HG03045 (cell line): ENCODE results near the gene NHERF1.

Experiments used
- ATAC-seq: cut with Tn5 transposase; IDR thresholded peaks from one replicate; pipeline ENCODE4 v1.9.1; 2021; ENCODE audit warnings: mild to moderate bottlenecking, moderate library complexity; ENCODE audit not compliant: unreplicated experiment

Gene NHERF1

DNA sequence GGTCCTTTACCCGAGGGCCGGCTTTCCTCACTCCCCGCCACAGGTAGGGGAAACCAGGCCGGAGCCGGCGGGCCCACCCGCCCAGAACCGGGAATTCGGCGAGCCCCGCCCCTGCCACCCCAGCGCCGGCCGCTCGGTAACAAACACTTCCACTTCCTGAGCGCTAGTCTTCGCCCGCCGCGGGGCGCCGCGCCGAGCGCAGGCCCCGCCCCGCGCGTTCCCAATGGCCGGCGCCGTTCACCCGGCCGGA, 224 bp upstream of the NHERF1 start:
- ATAC-seq: no peak

DNA sequence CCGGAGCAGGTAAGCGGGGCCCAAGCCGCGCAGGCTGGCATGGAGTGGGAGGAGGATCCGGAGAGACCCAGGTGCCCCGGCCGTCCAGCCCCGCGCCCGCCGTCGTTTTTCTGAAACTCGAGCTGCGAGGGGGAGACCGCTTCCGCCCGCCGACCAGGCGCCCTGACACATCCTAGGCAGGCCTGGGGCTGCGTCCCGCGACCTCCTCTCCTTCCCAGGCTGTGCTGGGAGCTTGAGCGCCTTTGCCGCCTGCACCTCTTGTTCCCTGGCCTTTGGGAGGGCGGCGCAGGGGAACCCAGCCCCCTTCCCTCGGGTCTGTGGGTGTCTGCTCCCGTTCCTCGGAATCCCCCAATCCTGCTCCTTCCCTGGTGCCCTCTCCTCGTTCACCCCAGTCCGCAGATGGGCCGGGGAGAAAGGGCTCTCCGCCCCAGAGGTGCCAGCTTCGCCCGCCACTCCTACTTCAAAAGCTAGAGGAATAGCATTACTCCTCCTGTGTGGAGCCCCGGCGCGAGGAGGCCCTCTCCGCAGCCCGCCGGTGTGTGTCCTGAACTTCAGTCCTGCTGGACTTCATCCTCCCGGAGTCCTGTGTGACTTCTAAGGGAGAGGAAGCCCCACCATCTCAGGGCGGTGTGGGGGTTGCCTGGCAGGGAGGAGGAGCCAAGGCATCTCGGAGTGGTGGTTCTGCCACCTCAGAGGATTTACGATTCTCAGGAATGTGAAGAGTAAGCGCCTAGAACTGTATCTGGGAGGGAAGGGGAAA, 1.0 kb downstream of the NHERF1 start:
- ATAC-seq: peak; percentile 6

DNA sequence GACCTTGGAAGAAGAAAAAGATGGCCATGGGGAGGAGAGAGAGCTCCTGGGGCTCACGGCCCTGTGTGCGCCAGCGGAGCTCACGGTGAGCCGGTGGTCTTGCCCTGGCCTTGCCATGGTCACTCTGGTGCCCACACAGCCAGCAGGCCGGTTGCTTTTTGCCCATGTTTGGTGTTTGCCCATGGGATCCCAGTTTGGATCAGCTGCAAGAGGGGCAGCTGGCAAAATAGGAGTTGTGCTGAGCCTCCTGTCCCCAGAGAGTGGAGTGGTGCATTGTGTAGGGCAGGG, 1.6 kb downstream of the NHERF1 start:
- no peak for ATAC-seq

DNA sequence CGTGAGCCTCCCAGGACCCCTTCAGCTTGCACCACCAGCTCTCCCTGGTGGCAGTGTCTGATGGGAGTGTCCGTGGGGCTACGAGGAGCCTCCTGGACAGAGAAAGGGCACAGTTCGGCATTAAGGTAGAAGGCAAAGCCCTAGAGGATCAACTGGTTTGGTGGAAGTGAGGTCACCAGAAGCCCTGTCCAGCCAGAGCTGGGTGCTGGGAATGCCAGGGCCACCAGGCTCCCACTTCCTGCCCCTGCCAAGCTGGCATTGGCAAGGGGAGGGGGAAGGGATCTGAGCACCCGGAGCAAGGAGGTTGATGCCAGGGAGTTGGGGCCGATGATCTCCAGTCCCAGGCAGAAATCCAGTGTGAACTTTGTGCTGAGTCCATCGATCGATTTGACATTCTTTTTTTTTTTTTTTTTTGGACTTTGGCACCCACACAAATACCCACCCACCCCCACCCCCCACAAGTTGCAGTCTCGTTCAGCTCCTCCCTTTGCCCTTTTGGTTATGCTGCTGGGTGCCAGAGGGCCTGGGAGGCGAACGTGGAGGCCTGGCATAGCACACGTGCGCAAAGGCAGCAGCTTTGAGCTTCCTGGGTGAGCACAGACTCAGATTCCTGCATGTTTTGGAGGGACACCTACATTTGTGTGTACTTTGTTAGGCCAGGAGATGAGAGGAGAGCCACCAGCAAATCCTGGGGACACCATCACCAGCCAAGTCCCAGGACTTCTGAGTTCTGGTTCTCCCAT, 2.1 kb downstream of the NHERF1 start:
- no peak for ATAC-seq

DNA sequence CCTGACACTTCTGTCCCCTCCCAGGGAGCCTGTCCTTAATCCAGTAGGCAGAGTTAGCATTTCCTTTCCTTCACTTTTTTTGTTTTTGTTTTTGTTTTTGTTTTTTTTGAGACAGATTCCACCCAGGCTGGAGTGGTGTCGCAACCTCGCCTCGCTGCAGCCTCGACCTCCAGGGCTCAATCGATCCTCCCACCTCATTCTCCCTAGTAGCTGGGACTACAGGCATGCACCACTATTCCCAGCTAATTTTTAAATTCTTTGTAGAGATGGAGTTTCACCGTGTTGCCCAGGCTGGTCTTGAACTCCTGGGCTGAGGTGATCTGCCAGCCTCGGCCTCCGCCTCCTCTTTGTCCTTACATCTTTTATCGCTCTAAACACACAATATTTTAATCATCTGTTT, 4.0 kb downstream of the NHERF1 start:
- ATAC-seq: no peak

DNA sequence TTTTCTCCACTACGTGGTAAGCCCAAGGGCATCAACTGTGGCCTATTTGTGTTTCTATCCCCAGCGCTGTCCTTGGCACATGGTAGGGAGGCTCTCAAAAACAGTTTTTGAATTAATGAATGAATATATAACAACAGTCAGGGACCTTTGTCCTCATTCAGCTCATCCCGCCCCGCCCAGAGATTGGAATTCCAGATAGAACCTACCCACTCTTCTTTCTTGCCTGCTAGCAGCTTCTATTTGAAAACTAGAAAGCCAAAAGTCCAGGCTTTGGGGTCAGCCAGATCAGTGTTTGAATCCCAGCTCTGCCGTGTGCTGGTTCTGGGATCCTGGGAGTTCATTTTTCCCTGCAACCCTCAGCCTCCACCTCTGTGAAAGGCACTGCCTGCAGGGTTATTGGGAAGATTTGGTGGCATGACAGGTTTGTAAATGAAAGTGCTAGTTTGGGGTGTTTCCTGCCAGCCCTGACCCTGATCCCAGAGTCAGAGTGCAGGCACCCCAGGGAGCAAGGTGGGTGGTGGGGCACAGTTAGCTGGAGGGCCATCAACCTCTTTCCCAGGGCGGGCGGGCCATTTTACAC, 4.5 kb downstream of the NHERF1 start:
- no peak for ATAC-seq

DNA sequence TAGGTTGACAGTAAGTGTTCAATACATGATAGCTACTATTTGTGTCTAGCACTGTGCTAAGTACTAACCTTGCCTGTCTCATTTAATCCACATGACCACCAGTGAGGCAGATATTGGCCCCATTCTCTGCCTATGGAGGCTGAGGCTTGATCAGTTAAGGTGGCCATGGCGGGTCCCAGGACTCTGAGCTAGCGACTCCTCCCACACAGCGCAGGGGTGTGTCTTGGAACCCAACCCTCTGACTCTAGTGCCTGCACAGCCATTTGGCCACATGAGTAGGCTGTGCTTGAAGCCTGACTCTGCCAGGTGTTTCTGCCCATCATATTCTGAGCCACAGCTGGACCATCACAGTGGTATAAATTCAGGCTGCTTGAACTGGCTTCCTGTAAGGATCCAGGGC, 6.4 kb downstream of the NHERF1 start:
- no peak for ATAC-seq

DNA sequence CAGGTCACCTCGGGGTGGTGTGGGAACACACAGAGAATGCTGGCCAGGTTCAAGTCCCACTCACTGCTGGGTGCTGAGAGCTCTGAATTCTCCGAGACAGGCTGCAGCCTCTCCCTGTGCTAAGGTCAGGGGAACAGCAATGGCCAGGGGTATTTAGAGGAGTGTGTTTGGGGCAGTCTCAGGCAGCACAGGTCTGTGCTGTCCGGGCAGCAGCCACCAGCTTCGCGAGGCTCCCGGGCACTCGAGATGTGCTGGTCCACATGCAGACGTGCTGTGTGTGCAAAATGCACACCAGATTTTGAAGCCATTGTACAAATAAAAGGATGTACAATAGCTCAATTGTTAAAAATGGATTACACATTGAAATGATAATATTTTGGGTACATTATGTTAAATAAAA, 7.1 kb downstream of the NHERF1 start:
- ATAC-seq: no peak

DNA sequence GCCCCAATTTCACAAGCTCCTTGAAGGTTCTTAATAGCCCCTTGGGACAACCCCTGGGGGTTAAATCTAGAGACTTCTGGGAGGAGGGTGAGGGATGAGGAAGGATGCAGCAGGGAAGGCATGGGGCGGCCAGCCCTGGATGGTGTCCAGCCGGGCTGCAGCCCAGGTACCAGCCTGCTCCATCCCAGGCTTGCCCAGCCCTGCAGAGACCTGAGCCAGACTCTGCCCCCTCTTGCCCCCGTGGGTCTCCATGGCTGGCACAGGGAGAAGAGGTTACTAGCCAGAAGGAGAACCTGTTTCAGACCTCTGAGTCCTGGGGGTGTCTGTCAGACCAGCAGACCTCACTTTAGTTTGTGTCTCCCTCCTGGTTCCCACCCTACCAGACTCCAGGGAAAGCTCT, 8.5 kb downstream of the NHERF1 start:
- ATAC-seq: no peak

DNA sequence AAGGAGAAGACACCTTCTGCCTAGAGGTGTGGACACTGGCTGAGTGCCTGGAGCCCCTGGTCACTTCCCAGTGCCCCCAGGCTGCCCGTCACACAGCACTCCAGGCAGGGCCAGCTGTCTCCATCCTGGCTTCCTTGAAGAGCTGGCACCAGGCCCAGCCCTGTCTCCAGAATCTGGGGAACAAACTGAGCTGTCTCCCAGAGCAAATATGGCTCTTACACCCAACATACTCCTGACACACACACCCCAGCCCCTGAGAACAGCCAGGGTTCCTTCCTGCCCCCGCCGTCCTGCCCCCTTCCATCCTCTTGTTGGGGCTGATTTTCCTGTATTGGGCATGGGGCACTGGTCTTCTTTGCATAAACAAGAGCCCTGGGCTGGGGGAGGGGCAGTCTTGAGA, 9.1 kb downstream of the NHERF1 start:
- no peak for ATAC-seq

DNA sequence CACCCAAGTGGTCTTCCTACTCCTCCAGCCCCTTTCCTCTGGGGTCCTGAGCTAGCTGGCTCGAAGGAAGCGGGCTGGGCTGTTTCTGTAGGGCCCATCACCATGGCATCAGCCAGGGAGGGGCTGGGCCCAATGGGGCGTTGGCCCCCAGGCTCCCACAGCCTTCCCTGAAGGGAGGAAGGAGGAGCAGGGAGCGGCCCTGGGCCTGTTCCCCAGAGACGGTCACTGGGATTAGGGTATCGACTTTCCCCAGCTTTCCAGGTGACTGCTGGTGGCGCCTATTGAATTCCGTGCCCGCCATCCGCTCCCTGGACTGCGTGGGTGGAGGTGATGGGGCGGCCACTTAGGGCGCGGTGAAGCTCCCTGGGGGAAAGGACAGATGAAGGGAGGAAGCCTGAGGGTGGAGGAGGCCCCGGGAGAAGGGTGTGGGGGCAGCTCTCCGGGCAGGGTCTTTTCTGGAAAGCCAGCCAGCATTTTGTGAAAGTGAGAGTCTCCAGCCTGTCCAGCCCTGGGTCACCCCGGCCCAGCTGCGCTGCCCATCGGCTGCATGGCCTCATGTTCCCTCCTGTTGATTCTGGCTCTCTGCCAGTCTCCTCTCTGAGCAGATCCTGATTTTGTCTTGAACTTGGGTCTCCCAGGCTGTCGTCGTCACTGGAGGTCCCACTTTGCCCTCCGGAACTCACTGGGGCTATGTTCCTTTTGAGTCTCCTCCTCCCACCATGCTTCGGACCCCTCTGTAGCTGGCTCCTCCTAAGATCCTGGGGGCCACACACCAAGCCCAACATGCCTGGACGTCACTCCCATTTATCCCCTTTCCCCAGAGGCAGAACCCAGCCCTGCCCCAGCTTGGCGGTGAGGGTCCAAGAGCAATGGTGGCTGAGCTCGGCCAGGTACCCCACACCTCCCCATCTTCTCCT, 9.8 kb downstream of the NHERF1 start:
- ATAC-seq: no peak

DNA sequence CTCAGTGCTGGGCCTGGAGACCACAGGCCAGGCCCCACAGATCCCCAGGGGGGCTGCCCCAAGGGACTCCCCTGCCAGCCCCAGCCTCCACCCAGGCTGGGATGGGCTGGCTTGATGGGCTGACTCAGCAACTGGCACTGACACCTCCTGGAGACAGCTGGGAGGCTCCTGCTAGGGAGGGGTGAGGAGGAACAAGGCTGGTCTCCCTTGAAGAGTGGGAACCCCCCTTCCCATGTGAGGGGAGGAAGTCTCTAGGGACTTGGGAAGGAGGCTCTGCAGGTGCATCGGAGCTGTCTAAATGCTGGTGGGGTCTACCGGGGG, 10.4 kb downstream of the NHERF1 start:
- no peak for ATAC-seq

DNA sequence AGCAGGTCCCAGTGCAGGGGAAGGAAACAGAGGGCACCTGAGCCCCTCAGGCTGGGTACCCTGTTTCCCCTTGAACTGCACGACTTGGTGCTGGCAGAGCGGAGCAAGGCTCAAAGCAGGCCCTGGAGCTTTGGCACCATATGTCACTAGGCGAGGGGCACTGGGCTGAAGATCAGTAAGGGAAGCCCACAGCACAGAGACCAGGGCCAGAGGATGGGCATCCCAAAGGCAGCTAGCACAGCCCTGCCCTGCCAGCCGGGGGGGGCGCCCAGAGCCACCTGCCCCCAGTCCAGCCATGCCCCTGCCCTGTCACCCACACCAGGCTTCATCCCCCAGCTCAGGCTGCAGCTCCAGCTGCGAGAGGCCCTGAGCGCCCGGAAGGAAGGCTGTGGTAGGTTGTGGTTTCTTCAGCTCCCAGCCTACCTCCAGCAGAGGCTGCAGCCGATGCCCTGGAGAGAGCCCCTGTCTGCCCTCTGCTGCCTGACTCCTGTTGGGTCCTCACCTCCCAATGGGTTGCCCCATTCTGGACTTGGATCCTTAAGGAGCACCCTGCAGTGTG, 10.9 kb downstream of the NHERF1 start:
- no peak for ATAC-seq

DNA sequence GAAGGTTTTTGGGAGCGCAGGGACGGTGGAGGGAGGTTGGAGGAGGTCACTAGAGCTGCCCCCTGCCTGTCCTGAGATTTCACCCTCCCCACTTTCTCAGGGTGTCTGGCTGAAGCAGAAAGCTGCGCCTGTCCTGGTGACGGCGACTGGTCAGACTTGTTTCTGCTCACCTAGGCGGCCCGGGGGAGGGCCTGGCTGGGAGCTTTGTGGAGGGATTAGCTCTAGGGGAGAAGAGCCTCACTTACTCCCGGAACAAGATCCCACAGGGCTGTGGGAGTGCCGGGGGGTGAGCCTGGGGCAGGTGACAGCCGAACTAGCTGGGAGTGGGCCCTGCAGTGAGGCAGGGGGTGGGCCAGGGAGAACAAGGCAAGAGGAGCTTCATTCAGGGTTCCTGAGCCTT, 11.5 kb downstream of the NHERF1 start:
- ATAC-seq: no peak

DNA sequence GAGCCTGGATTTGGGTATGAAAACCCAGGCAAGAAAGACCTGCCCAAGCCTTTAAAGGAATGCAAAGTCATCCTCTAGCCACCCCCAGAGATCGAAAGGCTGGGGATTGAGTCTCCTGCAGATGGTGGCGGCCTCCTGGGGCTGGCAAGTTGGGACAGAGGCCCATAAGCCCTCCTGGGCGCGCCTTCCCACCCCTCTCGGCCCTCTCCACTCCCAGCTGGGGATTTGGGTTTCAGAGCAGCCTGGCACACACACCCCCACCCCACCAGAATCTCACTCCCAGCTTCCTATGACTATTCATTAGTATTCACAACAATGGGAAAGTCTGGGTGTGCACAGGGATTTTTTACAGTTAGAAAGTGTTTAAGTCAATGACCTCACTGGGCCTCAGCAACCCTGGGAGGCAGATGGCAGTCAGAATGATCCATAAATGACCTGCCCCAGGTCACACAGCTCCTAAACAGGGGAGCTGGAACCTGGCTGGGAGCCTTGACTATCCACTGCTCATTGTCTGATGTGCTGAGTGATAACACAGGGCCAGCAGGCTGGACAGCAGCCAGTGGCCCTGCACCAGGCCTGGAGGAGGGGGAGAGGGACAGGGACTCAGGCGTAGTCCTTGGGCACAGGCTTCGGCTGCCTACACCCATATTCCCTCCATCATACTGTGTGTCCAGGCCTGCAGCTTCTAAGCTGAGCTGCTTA, 12.1 kb downstream of the NHERF1 start:
- ATAC-seq: no peak

DNA sequence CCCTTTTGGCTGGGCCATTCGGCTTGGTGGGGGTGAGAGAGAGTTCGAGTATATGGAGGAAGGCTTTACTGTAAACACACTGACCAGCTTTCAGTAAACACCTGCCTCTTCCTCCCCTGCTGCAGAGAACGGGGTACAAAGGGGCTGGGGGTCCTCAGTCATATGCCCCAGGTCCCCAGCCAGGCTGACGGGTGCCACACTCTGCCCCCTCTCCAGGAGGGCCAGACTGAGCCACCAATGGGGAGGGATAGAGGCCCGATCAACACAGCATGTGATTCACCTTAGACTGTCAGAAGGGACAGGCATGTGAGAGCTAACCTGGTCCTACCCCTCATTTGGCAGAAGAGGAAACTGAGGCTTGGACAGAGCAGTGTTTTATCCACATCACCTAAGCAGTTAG, 13.0 kb downstream of the NHERF1 start:
- no peak for ATAC-seq

DNA sequence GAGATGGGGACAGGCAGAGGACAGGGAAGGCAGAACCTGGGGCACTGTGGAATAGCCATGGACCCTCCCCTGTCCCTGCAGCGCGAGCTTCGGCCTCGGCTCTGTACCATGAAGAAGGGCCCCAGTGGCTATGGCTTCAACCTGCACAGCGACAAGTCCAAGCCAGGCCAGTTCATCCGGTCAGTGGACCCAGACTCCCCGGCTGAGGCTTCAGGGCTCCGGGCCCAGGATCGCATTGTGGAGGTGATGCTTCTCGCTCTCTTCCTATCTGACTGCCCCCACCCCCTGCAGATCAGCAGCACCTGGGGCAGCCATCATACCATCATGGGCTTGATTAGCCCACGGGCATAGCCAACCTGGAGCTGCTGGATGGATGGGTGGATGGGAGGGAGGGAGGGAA, 13.5 kb downstream of the NHERF1 start:
- ATAC-seq: no peak

DNA sequence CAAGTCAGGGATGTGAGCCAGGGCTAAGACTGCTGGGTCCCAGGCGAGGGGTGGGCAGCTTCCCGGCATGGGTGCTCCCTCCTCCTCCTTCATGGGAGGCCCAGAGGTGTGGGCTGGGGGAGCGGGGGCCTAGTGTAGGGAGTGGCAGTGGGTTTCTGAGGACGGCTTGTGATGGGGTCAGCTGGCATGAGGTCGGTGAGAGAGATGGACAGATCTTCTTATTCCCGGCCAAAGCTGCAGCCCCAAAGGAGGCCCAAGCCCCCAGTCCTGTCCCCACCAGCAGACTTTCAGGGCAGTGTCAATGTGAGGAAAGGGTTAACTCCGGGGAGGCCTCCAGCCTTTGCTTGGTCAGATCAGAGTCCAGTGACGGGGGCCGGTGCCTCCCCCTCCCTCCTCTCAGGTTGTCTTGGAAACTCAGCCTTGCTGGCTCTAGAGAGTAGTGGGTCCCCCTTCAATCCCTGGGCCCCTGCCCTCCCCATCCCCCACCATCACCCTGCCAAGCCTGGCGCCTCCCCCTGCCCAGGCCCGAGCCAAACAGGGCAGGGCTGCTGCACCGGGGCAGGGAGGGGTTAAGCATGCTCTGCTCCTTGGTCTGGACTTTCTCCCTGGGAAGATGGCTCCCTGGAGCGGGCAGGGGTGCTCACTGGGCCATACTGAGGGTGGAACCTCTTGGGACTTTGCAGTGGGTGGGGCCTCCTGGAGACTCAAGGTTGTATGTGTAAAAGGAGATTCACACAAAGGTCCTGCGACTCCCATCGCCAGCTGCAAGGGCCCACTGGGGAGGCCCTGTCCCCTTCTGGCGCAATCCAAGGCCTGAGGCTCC, 15.3 kb downstream of the NHERF1 start:
- no peak for ATAC-seq

DNA sequence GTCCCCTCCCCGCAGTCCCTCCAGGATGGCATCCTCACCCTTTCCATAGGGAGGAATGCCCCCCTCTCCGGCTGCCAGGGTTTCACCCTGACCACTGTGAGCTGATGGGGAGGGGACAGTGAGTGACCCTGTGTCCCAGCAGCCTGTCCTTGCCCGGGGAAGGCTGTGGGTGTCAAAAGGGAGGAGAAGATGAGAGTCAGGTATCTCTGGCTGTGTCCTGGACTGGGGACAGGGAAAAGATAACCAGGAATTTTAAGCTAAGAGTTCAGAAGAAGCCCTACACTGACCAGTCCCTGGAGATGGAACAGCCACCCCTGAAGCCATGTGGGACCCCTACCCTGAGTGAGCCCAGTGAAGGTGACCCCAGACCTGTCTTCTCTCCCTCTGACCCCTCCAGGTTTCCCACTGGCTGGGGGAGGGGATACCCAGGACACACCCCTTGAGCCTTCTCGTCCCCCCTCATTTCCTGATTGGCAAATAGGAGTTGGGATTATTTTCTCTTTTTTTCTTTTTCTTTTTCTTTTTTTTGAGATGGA, 16.4 kb downstream of the NHERF1 start:
- no peak for ATAC-seq

DNA sequence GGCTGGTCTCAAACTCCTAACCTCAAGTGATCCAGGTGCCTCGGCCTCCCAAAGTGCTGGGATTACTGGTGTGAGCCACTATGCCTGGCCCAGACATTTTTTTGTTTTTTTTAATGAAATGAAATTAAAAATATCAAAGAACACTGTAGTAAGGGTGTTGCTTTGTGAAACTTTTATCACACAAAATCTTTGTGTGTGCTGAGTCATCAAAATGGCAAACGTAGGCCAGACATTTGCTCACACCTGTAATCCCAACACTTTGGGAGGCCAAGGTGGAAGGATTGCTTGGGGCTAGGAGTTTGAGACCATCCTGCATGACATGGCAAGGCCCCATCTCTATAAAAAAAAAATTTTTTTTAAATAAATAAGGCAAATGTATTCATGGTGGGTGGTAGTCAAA, 18.0 kb downstream of the NHERF1 start:
- no peak for ATAC-seq
